Upper lobe of left lung (tissue), 4 donors: ENCODE measurements around the gene PAM.

Experiments
- CTCF ChIP-seq, 6 experiments: fragments of 450-650 bp in 4 of 6; fragments of 200-600 bp in 2 of 6; sonication (generic) in 2 of 6; IDR thresholded peaks; one replicate each; pipeline ENCODE4 v1.5.1; 2016 to 2019; ENCODE audit warnings: antibody characterized with exemption in 6 of 6
- EP300 ChIP-seq, 4 donors: sonication (generic); formaldehyde crosslinking; IDR thresholded peaks; one replicate each; pipeline ENCODE4 v1.5.1; 2017; ENCODE audit warnings: antibody characterized with exemption in 4 of 4, control low read depth in 2 of 4
- POLR2A ChIP-seq, 4 donors: fragments of 450-650 bp; IDR thresholded peaks; one replicate each; pipeline ENCODE4 v1.5.1; 2016 to 2017; ENCODE audit warnings: antibody characterized with exemption in 4 of 4, mild to moderate bottlenecking in 2 of 4
- POLR2AphosphoS5 ChIP-seq, 2 donors: sonication (generic); formaldehyde crosslinking; IDR thresholded peaks; one replicate each; pipeline ENCODE4 v1.5.1; 2017; ENCODE audit warnings: antibody characterized with exemption in 2 of 2

- no peak for TF ChIP-seq CTCF (IDR thresholded peaks at IDR 0.05)
- TF ChIP-seq EP300 (IDR thresholded peaks at IDR 0.05), result no peak
- TF ChIP-seq POLR2A (IDR thresholded peaks at IDR 0.05), result no peak
- no peak for TF ChIP-seq POLR2AphosphoS5 (IDR thresholded peaks at IDR 0.05)
Measured at GRCh38 chr5:102802708-102803458, 47.8 kb downstream of the PAM start.
